ENCODE results near the gene DDX43. TPM values are rescaled to one million over a fixed set of nuclear protein-coding genes. Genes with fewer than 3 reads are reported as not detected.
"Not testable (repeated sequence)": the region's sequence is repeated elsewhere in the genome, so short reads cannot be mapped to it uniquely, and the experiment has no call there.

DDX43 gene
- total RNA-seq, 2 donors from 2014 or later, result 0.51 to 0.85 TPM

GRCh38 chr6:73382462-73383113 lies 12.0 kb upstream of the DDX43 start:
- H3K27me3 ChIP-seq, result no peaks in the 10 kb centered on the region
- no peaks in the 10 kb centered on the region for H3K9me3 ChIP-seq
- H3K4me1 ChIP-seq, result no peaks in the 10 kb centered on the region
- H3K4me3 ChIP-seq, result no peak overlapping the region
- TF ChIP-seq, protein P1, sequence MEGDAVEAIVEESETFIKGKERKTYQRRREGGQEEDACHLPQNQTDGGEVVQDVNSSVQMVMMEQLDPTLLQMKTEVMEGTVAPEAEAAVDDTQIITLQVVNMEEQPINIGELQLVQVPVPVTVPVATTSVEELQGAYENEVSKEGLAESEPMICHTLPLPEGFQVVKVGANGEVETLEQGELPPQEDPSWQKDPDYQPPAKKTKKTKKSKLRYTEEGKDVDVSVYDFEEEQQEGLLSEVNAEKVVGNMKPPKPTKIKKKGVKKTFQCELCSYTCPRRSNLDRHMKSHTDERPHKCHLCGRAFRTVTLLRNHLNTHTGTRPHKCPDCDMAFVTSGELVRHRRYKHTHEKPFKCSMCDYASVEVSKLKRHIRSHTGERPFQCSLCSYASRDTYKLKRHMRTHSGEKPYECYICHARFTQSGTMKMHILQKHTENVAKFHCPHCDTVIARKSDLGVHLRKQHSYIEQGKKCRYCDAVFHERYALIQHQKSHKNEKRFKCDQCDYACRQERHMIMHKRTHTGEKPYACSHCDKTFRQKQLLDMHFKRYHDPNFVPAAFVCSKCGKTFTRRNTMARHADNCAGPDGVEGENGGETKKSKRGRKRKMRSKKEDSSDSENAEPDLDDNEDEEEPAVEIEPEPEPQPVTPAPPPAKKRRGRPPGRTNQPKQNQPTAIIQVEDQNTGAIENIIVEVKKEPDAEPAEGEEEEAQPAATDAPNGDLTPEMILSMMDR (IDR thresholded peaks at IDR 0.05), result no peak
- DNase-seq (ENCODE audit: low spot score), result no peak
- H3K36me3 ChIP-seq, result no peaks in the 10 kb centered on the region
- no peak overlapping the region for H3K27ac ChIP-seq

DNA sequence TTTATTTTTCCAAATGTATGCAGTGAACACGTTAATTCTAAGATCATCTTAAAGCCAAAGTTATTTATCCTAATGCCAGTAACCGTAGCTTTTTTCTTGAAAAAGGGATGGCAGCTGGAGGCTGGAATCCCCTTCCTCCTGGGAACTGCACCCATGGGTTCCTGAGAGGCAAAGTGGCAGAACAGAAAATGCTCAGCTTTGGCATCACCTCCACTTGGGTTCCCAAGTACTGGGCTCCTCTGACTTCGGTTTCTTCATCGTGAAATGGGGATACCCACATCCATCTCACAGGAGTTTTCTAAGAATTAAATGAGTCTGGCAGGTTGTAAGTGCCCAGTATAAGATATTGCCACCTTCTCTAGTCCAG lies 6.2 kb upstream of the DDX43 start:
- DNase-seq (ENCODE audit: low spot score), result no peak
- H3K4me3 ChIP-seq, result peak overlapping the region; percentile 31 to 53
- no peak overlapping the region for H3K27ac ChIP-seq
- no peaks in the 10 kb centered on the region for H3K36me3 ChIP-seq
- H3K9me3 ChIP-seq, result no peaks in the 10 kb centered on the region
- no peaks in the 10 kb centered on the region for H3K4me1 ChIP-seq
- no peaks in the 10 kb centered on the region for H3K27me3 ChIP-seq
- TF ChIP-seq, protein P1 (IDR thresholded peaks at IDR 0.05), result no peak

GRCh38 chr6:73388800-73389512 lies 5.7 kb upstream of the DDX43 start:
- H3K4me1 ChIP-seq, result no peaks in the 10 kb centered on the region
- no peaks in the 10 kb centered on the region for H3K9me3 ChIP-seq
- no peak overlapping the region for H3K27ac ChIP-seq
- H3K27me3 ChIP-seq, result no peaks in the 10 kb centered on the region
- TF ChIP-seq, protein P1 (IDR thresholded peaks at IDR 0.05), result peak; percentile 51 to 66
- DNase-seq (ENCODE audit: low spot score), result peak; percentile 60
- H3K4me3 ChIP-seq, result peak overlapping the region; percentile 31 to 53
- no peaks in the 10 kb centered on the region for H3K36me3 ChIP-seq

DNA sequence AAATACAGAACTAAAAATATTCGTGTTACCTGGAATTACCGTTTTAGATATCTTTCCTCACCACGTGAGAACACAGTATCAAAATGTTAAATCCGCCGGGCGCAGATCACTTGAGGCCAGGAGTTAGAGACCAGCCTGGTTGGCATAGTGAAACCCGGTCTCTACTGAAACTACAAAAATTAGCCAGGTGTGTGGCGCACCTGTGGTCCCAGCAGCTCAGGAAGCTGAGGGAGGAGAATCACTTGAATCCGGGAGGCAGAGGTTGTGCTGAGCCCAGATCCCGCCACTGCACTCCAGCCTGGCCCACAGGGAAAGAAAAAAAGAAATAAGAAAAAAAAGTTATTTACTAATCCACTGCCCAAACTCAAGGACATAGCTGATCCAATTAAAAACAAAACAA lies 4.8 kb upstream of the DDX43 start:
- H3K27me3 ChIP-seq, result no peaks in the 10 kb centered on the region
- TF ChIP-seq, protein P1 (IDR thresholded peaks at IDR 0.05), result no peak
- DNase-seq (ENCODE audit: low spot score), result no peak

GRCh38 chr6:73391675-73392074 lies 3.0 kb upstream of the DDX43 start:
- no peak for DNase-seq (ENCODE audit: low spot score)
- Histone ChIP-seq H3K27ac (no peak overlapping the region), H3K36me3 (no peaks in the 10 kb centered on the region), H3K4me1 (no peaks in the 10 kb centered on the region), H3K27me3 (no peaks in the 10 kb centered on the region), H3K9me3 (no peaks in the 10 kb centered on the region), H3K4me3 (no peak overlapping the region)
- TF ChIP-seq, protein P1 (IDR thresholded peaks at IDR 0.05), result no peak

More for the DNA sequence above, 4.8 kb upstream of the DDX43 start:
- no peaks in the 10 kb centered on the region for H3K36me3 ChIP-seq
- H3K4me3 ChIP-seq, result no peak overlapping the region
- no peaks in the 10 kb centered on the region for H3K4me1 ChIP-seq
- H3K9me3 ChIP-seq, result no peaks in the 10 kb centered on the region
- no peak overlapping the region for H3K27ac ChIP-seq

- H3K36me3 ChIP-seq; H3K9me3 ChIP-seq; H3K4me1 ChIP-seq; DNase-seq (ENCODE audit: low spot score); H3K27ac ChIP-seq; H3K27me3 ChIP-seq; H3K4me3 ChIP-seq: not testable (repeated sequence)
Observed at GRCh38 chr6:73392188-73392587, 2.4 kb upstream of the DDX43 start.
